HepG2 (cell line): ENCODE data around the gene BIRC5. TPM values are rescaled to one million over a fixed set of nuclear protein-coding genes. Genes with fewer than 3 reads are reported as not detected.

Source experiments
- AKNA ChIP-seq: sonication (generic); formaldehyde crosslinking; IDR thresholded peaks from 2 replicates; pipeline ENCODE4 v1.4.0; 2020; ENCODE audit warnings: missing genetic modification reagents, borderline replicate concordance
- E2F2 ChIP-seq: sonication (generic); formaldehyde crosslinking; IDR thresholded peaks from 2 replicates; pipeline ENCODE4 v1.4.0; 2020; ENCODE audit warnings: missing genetic modification reagents, borderline replicate concordance
- E2F5 ChIP-seq: sonication (generic); formaldehyde crosslinking; conservative IDR thresholded peaks from 2 replicates; pipeline ENCODE4 v1.4.0; 2020; ENCODE audit warnings: missing genetic modification reagents
- GRHL1 ChIP-seq: sonication (generic); formaldehyde crosslinking; conservative IDR thresholded peaks from 2 replicates; pipeline ENCODE4 v1.8.0; 2022; ENCODE audit warnings: missing genetic modification reagents
- MBD4 ChIP-seq: IDR thresholded peaks from 2 replicates; pipeline ENCODE4 v1.6.1; 2012; ENCODE audit warnings: low read length, inconsistent platforms, borderline replicate concordance
- NFAT5 ChIP-seq: sonication (generic); formaldehyde crosslinking; IDR thresholded peaks from 2 replicates; pipeline ENCODE4 v1.4.0; 2020; ENCODE audit warnings: missing genetic modification reagents
- THAP9 ChIP-seq: sonication (generic); formaldehyde crosslinking; IDR thresholded peaks from 2 replicates; pipeline ENCODE4; 2020; ENCODE audit warnings: missing genetic modification reagents, mild to moderate bottlenecking, borderline replicate concordance
- ZFAT ChIP-seq: sonication (generic); formaldehyde crosslinking; conservative IDR thresholded peaks from 2 replicates; pipeline ENCODE4 v1.8.1; 2023; ENCODE audit warnings: missing genetic modification reagents, inconsistent platforms
- ZNF138 ChIP-seq: sonication (generic); formaldehyde crosslinking; IDR thresholded peaks from 2 replicates; pipeline ENCODE4 v1.5.0; 2020; ENCODE audit warnings: mild to moderate bottlenecking, low read depth, missing genetic modification reagents
- ZNF577 ChIP-seq: sonication (generic); formaldehyde crosslinking; IDR thresholded peaks from 2 replicates; pipeline ENCODE4 v1.4.0; 2020; ENCODE audit warnings: mild to moderate bottlenecking, low read depth, missing genetic modification reagents, borderline replicate concordance
- polyA plus RNA-seq, 8 experiments: library from polyadenylated mRNA; depleted of rRNA in 3 of 8; stranded (reverse) in 7 of 8; unstranded in 1 of 8; fragments of >200 nt; fragmentation: Illumina TruSeq in 4 of 8; extraction: Trizol in 4 of 8; gene quantifications; 2 replicates each; pipeline versions ENCODE4 v1.2.1 to v1.2.3, GENCODE V29; 2011 to 2016; ENCODE audit warnings: low read depth in 4 of 8, missing spikeins in 1 of 8, mixed read lengths in 1 of 8; ENCODE audit not compliant: insufficient read depth in 1 of 8
- total RNA-seq, 5 experiments: library from RNA; depleted of rRNA; stranded (reverse); fragments of >200 nt; fragmentation: Illumina TruSeq; extraction: Trizol; gene quantifications; 2 replicates each; pipeline ENCODE4 v1.2.3, GENCODE V29; 2016; ENCODE audit warnings: low read depth in 1 of 5

The BIRC5 gene
- total and polyA plus RNA-seq, 2 of the 13 experiments (the other 11 are each of a cell fraction or from before 2014, with no cell fraction given): 30.3 to 135 TPM

- TF ChIP-seq AKNA (CRISPR knock-in tag) (no peak), E2F5 (no peak), GRHL1 (CRISPR knock-in tag) (no peak), ZNF138 (CRISPR knock-in tag) (no peak), NFAT5 (CRISPR knock-in tag) (no peak), E2F2 (CRISPR knock-in tag) (no peak), ZNF577 (CRISPR knock-in tag) (no peak), MBD4 (no peak), ZFAT (CRISPR knock-in tag) (no peak), THAP9 (CRISPR knock-in tag) (peak; percentile 87)
These were observed 49.1 kb downstream of the BIRC5 start (continued) for GRCh38 chr17:78263063-78263735.
